K562 (cell line): ENCODE measurements around the gene CYB5D1. TPM values are rescaled to one million over a fixed set of nuclear protein-coding genes. Genes with fewer than 3 reads are reported as not detected.

Experiments
- ATAC-seq: fragments of 200-7000 bp; cut with Tn5 transposase; 3 replicates; pipeline ENCODE4 v1.9.1; 2020; ENCODE audit warnings: moderate library complexity
- BruUV-seq: library from RNA; stranded (reverse); fragments of 400-500 nt; replicated peaks from 2 replicates; lab custom pipeline; 2021; lab: Mats Ljungman, UMichigan
- CTCF ChIA-PET: fragments of 300-600 bp; formaldehyde crosslinking; extraction: SDS; loops from one replicate; lab custom pipeline; 2021; ENCODE audit warnings: low intra/inter-chr PET ratio; lab: Yijun Ruan, JAX
- POLR2A ChIA-PET: fragments of 300-600, 350-650 bp; sonication (Branson Sonifier 250); formaldehyde crosslinking; extraction: SDS; loops from one replicate; lab custom pipeline; 2021; ENCODE audit warnings: antibody characterized with exemption, inconsistent platforms; lab: Yijun Ruan, JAX
- DNase-seq, 4 experiments: peaks; one replicate each; pipeline versions ENCODE4 v3.0.0 to v3.0.0-alpha.2; 2011 to 2018; ENCODE audit warnings: low spot score in 3 of 4, mixed read lengths in 3 of 4; ENCODE audit errors: extremely low read depth in 1 of 4
- FAIRE-seq: peaks from 2 replicates; lab custom pipeline; 2011; peaks lifted over from hg19 to GRCh38; lab: Jason Lieb, UNC
- H2AFZ ChIP-seq: 2 replicates; pipeline ENCODE4 v1.6.0; 2011; ENCODE audit warnings: low read depth, low read length, control low read depth, inconsistent platforms
- H3K27ac ChIP-seq: fragments of 200-600 bp; 3 replicates; pipeline ENCODE4 v1.8.0; 2011; ENCODE audit warnings: low read depth, mild to moderate bottlenecking, control low read depth, inconsistent platforms, low read length, moderate library complexity, mixed read lengths; ENCODE audit errors: extremely low read depth
- H3K27me3 ChIP-seq, 2 experiments: fragments of 300-600 bp in 1 of 2; 2 replicates in 1 of 2; 3 replicates in 1 of 2; pipeline versions ENCODE4 v1.6.0 to v1.8.0; 2011; ENCODE audit warnings: inconsistent platforms in 2 of 2, low read length in 2 of 2, mild to moderate bottlenecking in 1 of 2, mixed read lengths in 1 of 2, moderate library complexity in 1 of 2; ENCODE audit not compliant: control insufficient read depth in 2 of 2, insufficient read depth in 2 of 2
- H3K36me3 ChIP-seq: fragments of 300-600 bp; 3 replicates; pipeline ENCODE4 v1.8.0; 2011; ENCODE audit warnings: mild to moderate bottlenecking, low read length, inconsistent platforms; ENCODE audit not compliant: control insufficient read depth, insufficient read depth
- H3K4me1 ChIP-seq, 2 experiments: fragments of 200-600 bp in 1 of 2; replicated peaks in 1 of 2; 2 replicates in 1 of 2; 3 replicates in 1 of 2; pipeline versions ENCODE4 v1.5.1 to v1.8.0; 2011; ENCODE audit warnings: inconsistent platforms in 2 of 2, low read length in 2 of 2, mild to moderate bottlenecking in 1 of 2, mixed read lengths in 1 of 2, moderate library complexity in 1 of 2; ENCODE audit not compliant: control insufficient read depth in 2 of 2, insufficient read depth in 2 of 2
- H3K4me2 ChIP-seq: 2 replicates; pipeline ENCODE4 v1.6.1; 2011; ENCODE audit warnings: low read length, control low read depth, inconsistent platforms, mixed read lengths; ENCODE audit not compliant: insufficient read depth
- H3K4me3 ChIP-seq: fragments of 200-600 bp; sonication (generic), shearing (Covaris generic); 2 replicates; pipeline ENCODE4 v1.5.1; 2016; ENCODE audit warnings: control low read depth, inconsistent platforms
- H3K79me2 ChIP-seq: fragments of 200-600 bp; 3 replicates; pipeline ENCODE4 v1.8.0; 2011; ENCODE audit warnings: low read length, inconsistent platforms; ENCODE audit not compliant: control insufficient read depth, insufficient read depth
- H3K9ac ChIP-seq, 2 experiments: 2 replicates each; pipeline versions ENCODE4 v1.6.0 to v1.6.1; 2011; ENCODE audit warnings: low read depth in 2 of 2, low read length in 2 of 2, control low read depth in 1 of 2, inconsistent platforms in 1 of 2, mild to moderate bottlenecking in 1 of 2, mixed read lengths in 1 of 2; ENCODE audit not compliant: insufficient read depth in 1 of 2
- H3K9me1 ChIP-seq: one replicate; pipeline ENCODE4 v1.6.0; 2011; ENCODE audit warnings: inconsistent platforms, mild to moderate bottlenecking, low read length, moderate library complexity; ENCODE audit not compliant: control insufficient read depth, insufficient read depth
- H3K9me3 ChIP-seq: replicated peaks from 2 replicates; pipeline ENCODE4 v1.5.1; 2011; ENCODE audit warnings: low read depth, low read length, inconsistent platforms; ENCODE audit not compliant: control insufficient read depth, insufficient read depth
- H4K20me1 ChIP-seq: replicated peaks from 2 replicates; pipeline ENCODE4 v1.6.1; 2011; ENCODE audit warnings: low read length, inconsistent platforms, mixed read lengths; ENCODE audit not compliant: control insufficient read depth, insufficient read depth
- ARID1B ChIP-seq: fragments of 450-650 bp; IDR thresholded peaks from 2 replicates; pipeline ENCODE4 v1.6.1; 2016; ENCODE audit warnings: antibody characterized with exemption, mild to moderate bottlenecking, inconsistent platforms
- BCL6 ChIP-seq: fragments of 250-450 bp; sonication (Bioruptor Pico); IDR thresholded peaks from 2 replicates; pipeline ENCODE4 v1.4.0; 2020
- CEBPB ChIP-seq: fragments of 450-650 bp; IDR thresholded peaks from 2 replicates; pipeline ENCODE4 v1.6.1; 2016; ENCODE audit warnings: missing genetic modification characterization, missing compliant biosample characterization
- EHMT2 ChIP-seq: fragments of 450-650 bp; IDR thresholded peaks from 2 replicates; pipeline ENCODE4 v1.6.1; 2018; ENCODE audit warnings: antibody characterized with exemption
- ETV1 ChIP-seq: fragments of 450-650 bp; conservative IDR thresholded peaks from 2 replicates; pipeline ENCODE4 v1.6.1; 2016; ENCODE audit warnings: missing genetic modification characterization, control low read depth, low read depth, missing compliant biosample characterization
- MLLT1 ChIP-seq, 2 experiments: fragments of 450-650 bp; IDR thresholded peaks; 2 replicates each; pipeline ENCODE4 v1.6.1; 2016
- NFXL1 ChIP-seq: fragments of 450-650 bp; formaldehyde crosslinking; IDR thresholded peaks from 2 replicates; pipeline ENCODE4 v1.4.0; 2021; ENCODE audit warnings: mild to moderate bottlenecking
- NR2F6 ChIP-seq: fragments of 450-650 bp; formaldehyde crosslinking; IDR thresholded peaks from 2 replicates; pipeline ENCODE4 v1.4.0; 2020; ENCODE audit warnings: mild to moderate bottlenecking
- RBBP5 ChIP-seq: fragments of 200-600 bp; sonication (generic); IDR thresholded peaks from 2 replicates; pipeline ENCODE4 v1.6.1; 2012; ENCODE audit warnings: borderline replicate concordance, mild to moderate bottlenecking, low read length, control low read depth, inconsistent platforms; ENCODE audit not compliant: insufficient read depth, poor library complexity, severe bottlenecking
- SAP30 ChIP-seq: fragments of 200-600 bp; sonication (generic); IDR thresholded peaks from 2 replicates; pipeline ENCODE4 v1.6.1; 2012; ENCODE audit warnings: borderline replicate concordance, low read depth, mild to moderate bottlenecking, moderate library complexity, low read length, control low read depth, inconsistent platforms; ENCODE audit not compliant: insufficient read depth, poor library complexity, severe bottlenecking
- SMARCA4 ChIP-seq: fragments of 450-650 bp; IDR thresholded peaks from 2 replicates; pipeline ENCODE4 v1.6.1; 2016
- TEAD1 ChIP-seq, 2 experiments: fragments of 450-650 bp in 1 of 2; sonication (generic) in 1 of 2; formaldehyde crosslinking; IDR thresholded peaks; 2 replicates each; pipeline versions ENCODE4 v1.4.0 to v1.8.0; 2020 to 2022; ENCODE audit warnings: mild to moderate bottlenecking in 2 of 2, missing genetic modification reagents in 1 of 2
- ZBTB2 ChIP-seq: fragments of 450-650 bp; IDR thresholded peaks from 2 replicates; pipeline ENCODE4 v1.6.1; 2016; ENCODE audit warnings: antibody characterized with exemption
- ZC3H8 ChIP-seq: fragments of 450-650 bp; IDR thresholded peaks from 2 replicates; pipeline ENCODE4 v1.6.1; 2017
- ZFPM2 ChIP-seq: fragments of 250-450 bp; sonication (Bioruptor Pico); IDR thresholded peaks from 2 replicates; pipeline ENCODE4 v1.5.1; 2022; ENCODE audit warnings: mild to moderate bottlenecking
- ZKSCAN1 ChIP-seq: fragments of 150-350 bp; IDR thresholded peaks from 2 replicates; pipeline ENCODE4 v1.6.1; 2016; ENCODE audit warnings: low read depth, low read length
- ZNF12 ChIP-seq: sonication (generic); formaldehyde crosslinking; IDR thresholded peaks from 2 replicates; pipeline ENCODE4 v1.4.0; 2020; ENCODE audit warnings: mild to moderate bottlenecking, missing genetic modification reagents
- WGBS: fragments of 100-300 bp; shearing (Covaris generic); methylation state at CpG from one replicate; pipeline ENCODE4 v1.1.6; 2016; ENCODE audit warnings: low coverage, mixed read lengths; ENCODE audit not compliant: insufficient coverage; ENCODE audit errors: missing lambda C conversion rate; 5-methylcytosine and 5-hydroxymethylcytosine counted together
- in situ Hi-C: fragments of 300-500 bp; cut with MboI; formaldehyde crosslinking; loops from 4 replicates; pipeline ENCODE4 v1.15.0; 2018; ENCODE audit warnings: inconsistent platforms, mixed read lengths
- intact Hi-C: fragments of 100-400 bp; cut with micrococcal nuclease; formaldehyde crosslinking; loops from 2 replicates; pipeline ENCODE4 v1.14.2; 2022
- polyA plus RNA-seq, 8 experiments: library from polyadenylated mRNA; depleted of rRNA in 4 of 8; stranded (reverse) in 5 of 8; unstranded in 3 of 8; fragments of >200 nt; fragmentation: Nextera tagmentation in 2 of 8; fragmentation: Illumina TruSeq in 1 of 8; extraction: Ambion mirVana in 2 of 8; extraction: Trizol in 1 of 8; gene quantifications; 2 replicates each; pipeline versions ENCODE4 v1.2.1 to v1.2.3, GENCODE V29; 2011 to 2014; ENCODE audit warnings: inconsistent platforms in 1 of 8, missing spikeins in 1 of 8
- total RNA-seq, 7 experiments: library from RNA; depleted of rRNA in 6 of 7; stranded (reverse); fragments of >200 nt in 6 of 7; fragmentation: Illumina TruSeq in 2 of 7; extraction: Trizol in 2 of 7; gene quantifications; 2 replicates each; pipeline versions ENCODE4 v1.2.1 to v1.2.3, GENCODE V29; 2011 to 2021; ENCODE audit warnings: low replicate concordance in 1 of 7

Gene CYB5D1
- total and polyA plus RNA-seq, 9 of the 15 experiments (the other 6 are each of a cell fraction or from before 2014, with no cell fraction given), result 2.4 to 7.9 (median 5.7) TPM

- intact Hi-C loops, result loop anchor here (1.0 to 10.0 kb wide), 3 partner anchors 19 to 286 kb away; partner anchors contain the start of genes HES7 and NAA38
- in situ Hi-C loops, result no loop called here
- peak overlapping the region; percentile 27 for H3K4me3 ChIP-seq
- H3K79me2 ChIP-seq, result peaks cover 39% of the 10 kb centered on the region
- peak; percentile 58 for FAIRE-seq
- H2AFZ ChIP-seq, result no peak overlapping the region
- peaks cover 10% of the 10 kb centered on the region; the same call in 2 of the 3 replicates for H3K36me3 ChIP-seq
- H3K4me1 ChIP-seq, result peaks cover 45 to 66% of the 10 kb centered on the region in 2 experiments
- ATAC-seq, result peak; percentile 5
- H3K9me1 ChIP-seq, result no peaks in the 10 kb centered on the region
- 5% methylated on average over 7 of the region's 12 CpGs for WGBS
- peak overlapping the region; percentile 68 to 89; a peak in 3 of 4 replicates for H3K9ac ChIP-seq
- H3K27me3 ChIP-seq, result no peaks in the 10 kb centered on the region
- ChIA-PET POLR2A (interaction anchor here (0.5 to 1.0 kb wide), 7 partner anchors 9 to 254 kb away, joined by 3 to 6 read pairs (median 3); partner anchors contain the start of genes CYB5D1 and NAA38), CTCF (no interaction called here)
- H4K20me1 ChIP-seq, result no peaks in the 10 kb centered on the region; the same call in 1 of the 2 replicates
- no peaks in the 10 kb centered on the region for H3K9me3 ChIP-seq
- TSS peak; percentile 36 for BruUV-seq
- H3K4me2 ChIP-seq, result peak overlapping the region; percentile 88
- DNase-seq, result peak; percentile 27 to 77 (median 38)
- peak overlapping the region; percentile 85 for H3K27ac ChIP-seq
- TF ChIP-seq EHMT2, result no peak
- TF ChIP-seq SMARCA4, result peak; percentile 68; the same call in 1 of the 2 replicates
- peak; percentile 78 for TF ChIP-seq CEBPB
- peak; percentile 60 for TF ChIP-seq ETV1 (tag)
- TF ChIP-seq SAP30, result peak; percentile 38
- TF ChIP-seq NFXL1, result no peak
- peak; percentile 54; the same call in 1 of the 2 replicates for TF ChIP-seq ARID1B
- no peak for TF ChIP-seq ZBTB2
- TF ChIP-seq BCL6 (CRISPR knock-in tag), result no peak
- no peak for TF ChIP-seq ZKSCAN1
- TF ChIP-seq NR2F6 (CRISPR knock-in tag), result no peak
- 0 out of 4 replicates have a peak, but pooled peaks of 1 of the 2 experiments have one; percentile 39 for TF ChIP-seq TEAD1 (CRISPR knock-in tag; IDR thresholded peaks at IDR 0.05)
- no peak for TF ChIP-seq ZFPM2 (CRISPR knock-in tag)
- no peak for TF ChIP-seq RBBP5
- no peak for TF ChIP-seq ZC3H8
- TF ChIP-seq MLLT1 (IDR thresholded peaks at IDR 0.05), result peak in 1 of 2 experiments; percentile 81; a peak in 2 of 4 replicates
- TF ChIP-seq ZNF12 (CRISPR knock-in tag), result no peak
These were observed 19.4 kb upstream of the CYB5D1 start for GRCh38 chr17:7838090-7839075.
